NCI-H345 treated with DMSO at 0.1 percent for 48 hours (cell line): ENCODE data around the gene MPC1L.
"Not testable (repeated sequence)": the region's sequence is repeated elsewhere in the genome, so short reads cannot be mapped to it uniquely, and the experiment has no call there.

Experiments used
- DNase-seq: peaks from one replicate; lab custom pipeline; 2025; ENCODE audit not compliant: unreplicated experiment; lab: John Stamatoyannopoulos, UW

The MPC1L gene

GRCh38 chrX:40623139-40623536 lies at the start of gene MPC1L:
Gene MPC1L (plus strand): TSS chrX:40623428. CDS start chrX:40623566, 138 bp downstream.
- DNase-seq, result no peak

- no peak for DNase-seq
Measured at GRCh38 chrX:40573763-40574162, 49.5 kb upstream of the MPC1L start.

- not testable (repeated sequence) for DNase-seq
Measured at GRCh38 chrX:40575411-40575810, 47.8 kb upstream of the MPC1L start.

GRCh38 chrX:40576291-40576690 lies 46.9 kb upstream of the MPC1L start:
- DNase-seq, result no peak

- DNase-seq, result no peak
Measured at GRCh38 chrX:40578039-40578695, 45.1 kb upstream of the MPC1L start.

GRCh38 chrX:40579141-40579540 lies 44.1 kb upstream of the MPC1L start:
- no peak for DNase-seq

- no peak for DNase-seq
Measured at GRCh38 chrX:40579900-40580536, 43.2 kb upstream of the MPC1L start.

- peak; percentile 91 for DNase-seq
Measured at GRCh38 chrX:40580537-40581335, 42.5 kb upstream of the MPC1L start, which contains the start of gene ATP6AP2. Gene ATP6AP2 (plus strand): TSS chrX:40580970. CDS start chrX:40581066, 96 bp downstream.

GRCh38 chrX:40581336-40581920 lies 41.8 kb upstream of the MPC1L start:
- no peak for DNase-seq

GRCh38 chrX:40582178-40582577 lies 41.0 kb upstream of the MPC1L start:
- DNase-seq, result not testable (repeated sequence)

- DNase-seq, result no peak
Measured at GRCh38 chrX:40582811-40583210, 40.4 kb upstream of the MPC1L start.

- not testable (repeated sequence) for DNase-seq
Measured at GRCh38 chrX:40587623-40588022, 35.6 kb upstream of the MPC1L start.

- not testable (repeated sequence) for DNase-seq
Measured at GRCh38 chrX:40589616-40590321, 33.5 kb upstream of the MPC1L start.

GRCh38 chrX:40603446-40603845 lies 19.8 kb upstream of the MPC1L start:
- DNase-seq, result no peak

- no peak for DNase-seq
Measured at GRCh38 chrX:40607381-40607780, 15.8 kb upstream of the MPC1L start.

- DNase-seq, result no peak
Measured at GRCh38 chrX:40612511-40612910, 10.7 kb upstream of the MPC1L start.

GRCh38 chrX:40615976-40616375 lies 7.3 kb upstream of the MPC1L start:
- no peak for DNase-seq

GRCh38 chrX:40617566-40617965 lies 5.7 kb upstream of the MPC1L start:
- no peak for DNase-seq

- DNase-seq, result no peak
Measured at GRCh38 chrX:40622479-40623138, 619 bp upstream of the MPC1L start.

GRCh38 chrX:40623665-40624064 lies 437 bp downstream of the MPC1L start:
- no peak for DNase-seq
